Bronchial epithelial cell (primary cell): ENCODE results near the gene ORM2. TPM values are rescaled to one million over a fixed set of nuclear protein-coding genes. Genes with fewer than 3 reads are reported as not detected.

Experiments used
- DNase-seq: peaks from one replicate; pipeline ENCODE4 v3.0.0-alpha.2; 2010; ENCODE audit warnings: low read depth
- FAIRE-seq: peaks from 2 replicates; lab custom pipeline; 2011; peaks lifted over from hg19 to GRCh38; lab: Jason Lieb, UNC
- H3K27me3 ChIP-seq: 2 replicates; pipeline ENCODE4 v1.5.1; 2011; ENCODE audit warnings: low read length; ENCODE audit not compliant: control insufficient read depth, insufficient read depth
- H3K36me3 ChIP-seq: 2 replicates; pipeline ENCODE4 v1.5.1; 2011; ENCODE audit warnings: low read length; ENCODE audit not compliant: control insufficient read depth, insufficient read depth
- H3K4me3 ChIP-seq: 2 replicates; pipeline ENCODE4 v1.5.1; 2011; ENCODE audit warnings: mild to moderate bottlenecking, low read depth, low read length, control low read depth
- total RNA-seq: library from RNA; depleted of rRNA; stranded (reverse); fragments of >200 nt; gene quantifications from 2 replicates; pipeline ENCODE4 v1.2.1, GENCODE V29; 2014
- TF ChIP-seq, protein P1 (sequence below): IDR thresholded peaks from 2 replicates; pipeline ENCODE4 v1.5.1; 2011; ENCODE audit warnings: mild to moderate bottlenecking, moderate library complexity, low read length, control low read depth, inconsistent platforms; ENCODE audit not compliant: insufficient read depth, severe bottlenecking

The ORM2 gene
- total RNA-seq, 1 donor from 2014 or later, result not detected

DNA sequence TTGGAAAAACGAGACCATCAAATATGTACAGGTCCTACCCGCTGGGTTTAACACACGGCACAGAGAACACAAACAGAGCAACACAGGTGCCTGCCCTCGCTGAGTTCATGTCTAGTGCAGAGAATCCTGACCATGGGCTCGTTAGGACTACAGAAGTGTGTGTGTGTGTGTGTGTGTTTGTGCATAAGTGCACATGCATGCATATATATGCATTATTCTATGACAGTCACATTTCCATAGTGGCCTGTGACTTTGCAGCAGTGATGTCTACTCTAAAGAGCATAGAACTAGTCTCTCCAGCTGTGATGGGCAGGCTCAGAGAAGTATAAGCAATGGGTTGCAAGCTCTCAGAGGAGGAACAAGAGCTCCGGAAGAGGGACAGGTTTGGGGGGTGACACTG is 27.7 kb downstream of the ORM2 start:
- no peak for FAIRE-seq
- no peak overlapping the region for H3K4me3 ChIP-seq
- H3K36me3 ChIP-seq, result peaks cover 24% of the 10 kb centered on the region
- no peak for DNase-seq
- no peaks in the 10 kb centered on the region for H3K27me3 ChIP-seq
- TF ChIP-seq, protein P1, sequence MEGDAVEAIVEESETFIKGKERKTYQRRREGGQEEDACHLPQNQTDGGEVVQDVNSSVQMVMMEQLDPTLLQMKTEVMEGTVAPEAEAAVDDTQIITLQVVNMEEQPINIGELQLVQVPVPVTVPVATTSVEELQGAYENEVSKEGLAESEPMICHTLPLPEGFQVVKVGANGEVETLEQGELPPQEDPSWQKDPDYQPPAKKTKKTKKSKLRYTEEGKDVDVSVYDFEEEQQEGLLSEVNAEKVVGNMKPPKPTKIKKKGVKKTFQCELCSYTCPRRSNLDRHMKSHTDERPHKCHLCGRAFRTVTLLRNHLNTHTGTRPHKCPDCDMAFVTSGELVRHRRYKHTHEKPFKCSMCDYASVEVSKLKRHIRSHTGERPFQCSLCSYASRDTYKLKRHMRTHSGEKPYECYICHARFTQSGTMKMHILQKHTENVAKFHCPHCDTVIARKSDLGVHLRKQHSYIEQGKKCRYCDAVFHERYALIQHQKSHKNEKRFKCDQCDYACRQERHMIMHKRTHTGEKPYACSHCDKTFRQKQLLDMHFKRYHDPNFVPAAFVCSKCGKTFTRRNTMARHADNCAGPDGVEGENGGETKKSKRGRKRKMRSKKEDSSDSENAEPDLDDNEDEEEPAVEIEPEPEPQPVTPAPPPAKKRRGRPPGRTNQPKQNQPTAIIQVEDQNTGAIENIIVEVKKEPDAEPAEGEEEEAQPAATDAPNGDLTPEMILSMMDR, result no peak

DNA sequence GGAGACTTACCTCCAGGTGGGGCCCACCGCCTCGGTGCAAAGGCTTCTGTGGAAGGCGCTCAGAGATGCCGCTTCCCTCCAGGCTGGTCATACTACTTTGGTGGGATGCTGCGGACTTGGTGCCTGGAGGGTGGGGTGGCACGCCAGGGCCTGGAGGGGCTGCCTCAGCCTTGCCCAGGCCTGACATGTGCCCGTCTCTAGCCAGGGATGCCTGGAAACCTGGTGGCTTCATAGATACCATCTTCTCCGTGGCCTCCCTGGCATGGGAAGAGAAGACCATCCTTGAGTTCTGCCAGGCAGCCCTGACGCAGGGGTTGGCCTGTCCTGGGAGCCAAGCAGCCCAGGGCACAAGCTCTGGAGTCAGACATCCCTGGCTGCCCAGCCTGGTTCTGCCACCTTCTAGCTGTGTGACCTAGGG is 28.3 kb downstream of the ORM2 start:
- H3K36me3 ChIP-seq, result peaks cover 24% of the 10 kb centered on the region
- FAIRE-seq, result no peak
- TF ChIP-seq, protein P1, result no peak
- DNase-seq, result no peak
- H3K4me3 ChIP-seq, result no peak overlapping the region
- H3K27me3 ChIP-seq, result no peaks in the 10 kb centered on the region

DNA sequence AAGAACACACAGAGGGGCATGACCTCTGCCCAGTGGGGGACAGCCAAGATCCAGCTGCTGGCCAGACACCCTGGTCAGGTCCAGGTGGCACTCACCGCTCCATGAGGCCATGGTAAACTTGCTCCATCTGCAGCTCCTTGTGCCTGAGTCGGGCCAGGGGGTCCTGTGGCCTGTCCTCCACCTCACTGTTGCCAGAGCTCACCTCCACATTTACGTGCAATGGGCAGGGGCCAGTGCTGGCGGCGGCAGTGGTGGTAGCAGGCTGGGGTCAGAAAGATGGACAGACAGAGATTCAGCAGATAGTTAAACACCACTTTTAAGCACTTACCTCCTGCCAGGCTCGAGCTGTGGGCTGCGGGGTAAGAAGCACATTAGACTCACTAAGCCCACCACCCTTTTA is 30.1 kb downstream of the ORM2 start:
- TF ChIP-seq, protein P1, result no peak
- DNase-seq (no peak), FAIRE-seq (no peak)
- Histone ChIP-seq H3K4me3 (no peak overlapping the region), H3K36me3 (peaks cover 24% of the 10 kb centered on the region), H3K27me3 (no peaks in the 10 kb centered on the region)

DNA sequence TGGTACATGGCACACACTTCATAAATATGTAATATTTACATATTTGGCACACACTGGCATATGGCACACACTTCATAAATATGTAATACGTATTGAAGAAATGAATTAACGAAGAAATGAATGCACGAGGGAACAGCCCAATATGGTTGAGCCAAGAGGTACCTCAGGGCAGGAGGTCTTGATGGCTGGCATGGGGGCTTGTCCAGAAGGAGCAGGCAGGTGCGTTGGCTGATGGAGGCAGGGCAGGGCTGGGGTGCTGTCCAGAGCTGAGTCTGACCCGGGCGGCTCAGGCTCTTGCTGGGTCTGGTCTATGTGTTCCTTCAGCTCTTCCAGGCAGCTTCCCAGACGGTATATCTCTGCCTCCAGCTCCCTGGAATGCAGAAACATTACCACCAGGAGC is 31.9 kb downstream of the ORM2 start:
- TF ChIP-seq, protein P1, result no peak
- H3K36me3 ChIP-seq, result peaks cover 21% of the 10 kb centered on the region
- no peaks in the 10 kb centered on the region for H3K27me3 ChIP-seq
- FAIRE-seq (no peak), DNase-seq (no peak)
- H3K4me3 ChIP-seq, result no peak overlapping the region

DNA sequence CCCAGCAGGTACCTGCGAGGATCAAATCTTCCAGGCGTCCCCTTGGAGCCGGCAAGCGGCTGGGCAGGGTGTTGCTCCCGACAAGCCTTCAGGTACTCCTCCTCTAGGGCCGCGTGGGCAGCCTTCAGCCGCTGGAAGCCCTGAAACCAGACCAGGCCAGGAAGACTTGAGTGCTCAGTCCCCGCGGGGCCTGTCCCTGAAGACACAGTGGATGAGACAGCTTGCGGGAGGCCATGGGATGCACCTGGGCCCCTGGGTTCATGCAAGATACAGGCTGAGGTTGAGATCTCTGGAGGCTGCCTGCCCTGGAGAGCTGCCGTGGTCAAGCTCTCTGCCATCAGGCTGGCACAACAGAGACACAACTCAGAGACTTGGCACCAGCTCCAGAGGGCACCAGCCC is 32.7 kb downstream of the ORM2 start:
- DNase-seq, result no peak
- Histone ChIP-seq H3K4me3 (no peak overlapping the region), H3K27me3 (no peaks in the 10 kb centered on the region), H3K36me3 (peaks cover 19% of the 10 kb centered on the region)
- TF ChIP-seq, protein P1, result no peak
- FAIRE-seq, result no peak

DNA sequence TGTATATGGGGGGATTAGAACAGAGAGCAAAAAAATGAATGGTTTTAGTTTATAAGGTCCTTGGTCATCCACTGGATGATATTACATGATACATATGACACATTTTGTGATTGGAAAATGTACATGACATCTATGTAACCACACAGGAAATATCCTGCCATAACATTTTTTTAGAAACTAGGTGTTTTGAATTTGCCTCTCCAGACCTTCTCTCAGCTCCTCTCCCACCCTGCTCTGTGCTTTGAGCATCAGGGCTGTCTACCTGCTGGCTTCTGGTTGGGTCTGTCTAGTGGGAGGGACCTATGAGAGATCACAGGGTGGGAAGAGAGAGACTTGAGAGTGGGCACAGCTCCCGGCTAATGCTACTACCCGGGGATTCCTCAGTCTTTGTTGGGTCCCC is 33.8 kb downstream of the ORM2 start:
- FAIRE-seq, result no peak
- no peak overlapping the region for H3K4me3 ChIP-seq
- H3K27me3 ChIP-seq, result no peaks in the 10 kb centered on the region
- TF ChIP-seq, protein P1, result no peak
- no peak for DNase-seq
- peaks cover 18% of the 10 kb centered on the region for H3K36me3 ChIP-seq
